Measurements from ENCODE around the gene IGF2BP1. TPM values are rescaled to one million over a fixed set of nuclear protein-coding genes. Genes with fewer than 3 reads are reported as not detected.
A peak's percentile ranks its signal among the peaks of the same experiment; 100 is the strongest.
"Not testable (repeated sequence)": the region's sequence is repeated elsewhere in the genome, so short reads cannot be mapped to it uniquely, and the experiment has no call there.

IGF2BP1 gene
- total and polyA plus RNA-seq, 5 donors from 2014 or later: not detected

GRCh38 chr17:49005140-49005539 is 8.0 kb downstream of the IGF2BP1 start:
- Mint-ChIP-seq H3K27me3 (peaks cover 85% of the 10 kb centered on the region), H3K4me3 (no peak overlapping the region), H3K27ac (no peak overlapping the region), H3K36me3 (no peaks in the 10 kb centered on the region), H3K4me1 (peaks cover 0 to 4% (median 3%) of the 10 kb centered on the region in 4 donors), H3K9me3 (peaks cover 0 to 6% (median 2%) of the 10 kb centered on the region in 7 donors)
- DNase-seq (no peak), ATAC-seq (ENCODE audit: low read depth in 2 of 2) (no peak)
- Histone ChIP-seq H3K27me3 (ENCODE audit: control insufficient read depth, insufficient read depth, low read length) (peaks cover 72% of the 10 kb centered on the region), H3K4me3 (ENCODE audit: low read depth, low read length) (no peak overlapping the region), H3K9me3 (ENCODE audit: control insufficient read depth in 2 of 2, low read length in 2 of 2) (peaks cover 0 to 3% of the 10 kb centered on the region in 2 experiments), H3K27ac (ENCODE audit: insufficient read depth, low read length, poor library complexity, severe bottlenecking) (no peak overlapping the region), H3K4me1 (ENCODE audit: control insufficient read depth, insufficient read depth, low read length, poor library complexity, severe bottlenecking) (no peaks in the 10 kb centered on the region), H3K36me3 (ENCODE audit: control insufficient read depth, insufficient read depth, low read length) (no peaks in the 10 kb centered on the region)

GRCh38 chr17:49008908-49009307 is 11.7 kb downstream of the IGF2BP1 start:
- not testable (repeated sequence) for ATAC-seq (ENCODE audit: low read depth in 2 of 2); H3K4me3 ChIP-seq (ENCODE audit: low read depth, low read length); H3K27ac ChIP-seq (ENCODE audit: insufficient read depth, low read length, poor library complexity, severe bottlenecking); H3K4me3 Mint-ChIP-seq; H3K27ac Mint-ChIP-seq; H3K9me3 Mint-ChIP-seq; H3K9me3 ChIP-seq (ENCODE audit: control insufficient read depth in 2 of 2, low read length in 2 of 2); H3K4me1 Mint-ChIP-seq; H3K36me3 ChIP-seq (ENCODE audit: control insufficient read depth, insufficient read depth, low read length); H3K36me3 Mint-ChIP-seq; H3K4me1 ChIP-seq (ENCODE audit: control insufficient read depth, insufficient read depth, low read length, poor library complexity, severe bottlenecking); DNase-seq
- peaks cover 77% of the 10 kb centered on the region for H3K27me3 Mint-ChIP-seq
- H3K27me3 ChIP-seq (ENCODE audit: control insufficient read depth, insufficient read depth, low read length): peaks cover 44% of the 10 kb centered on the region

GRCh38 chr17:49012769-49013255 is 15.6 kb downstream of the IGF2BP1 start:
- peaks cover 18% of the 10 kb centered on the region for H3K27me3 ChIP-seq (ENCODE audit: control insufficient read depth, insufficient read depth, low read length)

GRCh38 chr17:49013311-49014213 is 16.4 kb downstream of the IGF2BP1 start:
- ATAC-seq (ENCODE audit: low read depth in 2 of 2) (no peak), DNase-seq (no peak)
- Mint-ChIP-seq H3K4me3 (no peak overlapping the region), H3K9me3 (peaks cover 0 to 4% (median 0%) of the 10 kb centered on the region in 7 donors), H3K27me3 (peaks cover 71% of the 10 kb centered on the region), H3K4me1 (peaks cover 0 to 2% (median 0%) of the 10 kb centered on the region in 4 donors), H3K27ac (peak overlapping the region in 1 of 3 donors; percentile 48), H3K36me3 (peaks cover 3% of the 10 kb centered on the region)
- H3K9me3 ChIP-seq (ENCODE audit: control insufficient read depth in 2 of 2, low read length in 2 of 2): no peaks in the 10 kb centered on the region
- H3K4me1 ChIP-seq (ENCODE audit: control insufficient read depth, insufficient read depth, low read length, poor library complexity, severe bottlenecking): no peaks in the 10 kb centered on the region
- peaks cover 15% of the 10 kb centered on the region for H3K27me3 ChIP-seq (ENCODE audit: control insufficient read depth, insufficient read depth, low read length)
- no peaks in the 10 kb centered on the region for H3K36me3 ChIP-seq (ENCODE audit: control insufficient read depth, insufficient read depth, low read length)
- H3K4me3 ChIP-seq (ENCODE audit: low read depth, low read length): no peak overlapping the region
- H3K27ac ChIP-seq (ENCODE audit: insufficient read depth, low read length, poor library complexity, severe bottlenecking): no peak overlapping the region

More at GRCh38 chr17:49012769-49013255, 15.6 kb downstream of the IGF2BP1 start:
- peaks cover 0 to 4% (median 0%) of the 10 kb centered on the region in 7 donors for H3K9me3 Mint-ChIP-seq
- Histone ChIP-seq H3K4me1 (ENCODE audit: control insufficient read depth, insufficient read depth, low read length, poor library complexity, severe bottlenecking) (no peaks in the 10 kb centered on the region), H3K4me3 (ENCODE audit: low read depth, low read length) (no peak overlapping the region), H3K9me3 (ENCODE audit: control insufficient read depth in 2 of 2, low read length in 2 of 2) (no peaks in the 10 kb centered on the region), H3K36me3 (ENCODE audit: control insufficient read depth, insufficient read depth, low read length) (no peaks in the 10 kb centered on the region), H3K27ac (ENCODE audit: insufficient read depth, low read length, poor library complexity, severe bottlenecking) (no peak overlapping the region)
- H3K36me3 Mint-ChIP-seq: peaks cover 3% of the 10 kb centered on the region
- DNase-seq (no peak), ATAC-seq (ENCODE audit: low read depth in 2 of 2) (no peak)
- peaks cover 0 to 2% (median 0%) of the 10 kb centered on the region in 4 donors for H3K4me1 Mint-ChIP-seq
- no peak overlapping the region for H3K4me3 Mint-ChIP-seq
- H3K27me3 Mint-ChIP-seq: peaks cover 72% of the 10 kb centered on the region
- H3K27ac Mint-ChIP-seq: no peak overlapping the region

- no peak overlapping the region for H3K27ac ChIP-seq (ENCODE audit: insufficient read depth, low read length, poor library complexity, severe bottlenecking)
- H3K4me1 ChIP-seq (ENCODE audit: control insufficient read depth, insufficient read depth, low read length, poor library complexity, severe bottlenecking): no peaks in the 10 kb centered on the region
- DNase-seq: no peak
- Mint-ChIP-seq H3K27me3 (peaks cover 71% of the 10 kb centered on the region), H3K4me3 (no peak overlapping the region), H3K36me3 (peaks cover 3% of the 10 kb centered on the region), H3K27ac (no peak overlapping the region), H3K9me3 (peaks cover 0 to 4% (median 0%) of the 10 kb centered on the region in 7 donors), H3K4me1 (peaks cover 0 to 2% (median 0%) of the 10 kb centered on the region in 4 donors)
- no peak overlapping the region for H3K4me3 ChIP-seq (ENCODE audit: low read depth, low read length)
- H3K27me3 ChIP-seq (ENCODE audit: control insufficient read depth, insufficient read depth, low read length): peaks cover 12% of the 10 kb centered on the region
- no peaks in the 10 kb centered on the region for H3K36me3 ChIP-seq (ENCODE audit: control insufficient read depth, insufficient read depth, low read length)
- ATAC-seq (ENCODE audit: low read depth in 2 of 2): no peak
- H3K9me3 ChIP-seq (ENCODE audit: control insufficient read depth in 2 of 2, low read length in 2 of 2): no peaks in the 10 kb centered on the region
Observed at GRCh38 chr17:49015179-49015923, 18.2 kb downstream of the IGF2BP1 start.

- Histone ChIP-seq H3K36me3 (ENCODE audit: control insufficient read depth, insufficient read depth, low read length) (no peaks in the 10 kb centered on the region), H3K4me3 (ENCODE audit: low read depth, low read length) (no peak overlapping the region), H3K9me3 (ENCODE audit: control insufficient read depth in 2 of 2, low read length in 2 of 2) (no peaks in the 10 kb centered on the region), H3K27ac (ENCODE audit: insufficient read depth, low read length, poor library complexity, severe bottlenecking) (no peak overlapping the region), H3K4me1 (ENCODE audit: control insufficient read depth, insufficient read depth, low read length, poor library complexity, severe bottlenecking) (no peaks in the 10 kb centered on the region), H3K27me3 (ENCODE audit: control insufficient read depth, insufficient read depth, low read length) (peaks cover 12% of the 10 kb centered on the region)
- Mint-ChIP-seq H3K9me3 (peaks cover 0 to 2% (median 0%) of the 10 kb centered on the region in 7 donors), H3K36me3 (no peaks in the 10 kb centered on the region), H3K27me3 (peaks cover 67% of the 10 kb centered on the region), H3K4me3 (no peak overlapping the region), H3K27ac (no peak overlapping the region), H3K4me1 (peaks cover 0 to 2% (median 0%) of the 10 kb centered on the region in 4 donors)
- no peak for ATAC-seq (ENCODE audit: low read depth in 2 of 2)
- DNase-seq: no peak
Observed at GRCh38 chr17:49015924-49016774, 19.0 kb downstream of the IGF2BP1 start.

Measured in CD4-positive, CD25-positive, alpha-beta regulatory T cell (primary cell).